ENCODE data around the gene NCOR2. TPM values are rescaled to one million over a fixed set of nuclear protein-coding genes. Genes with fewer than 3 reads are reported as not detected.

Gene NCOR2
- total RNA-seq, 4 donors from 2014 or later = 211 to 265 (median 225) TPM

DNA sequence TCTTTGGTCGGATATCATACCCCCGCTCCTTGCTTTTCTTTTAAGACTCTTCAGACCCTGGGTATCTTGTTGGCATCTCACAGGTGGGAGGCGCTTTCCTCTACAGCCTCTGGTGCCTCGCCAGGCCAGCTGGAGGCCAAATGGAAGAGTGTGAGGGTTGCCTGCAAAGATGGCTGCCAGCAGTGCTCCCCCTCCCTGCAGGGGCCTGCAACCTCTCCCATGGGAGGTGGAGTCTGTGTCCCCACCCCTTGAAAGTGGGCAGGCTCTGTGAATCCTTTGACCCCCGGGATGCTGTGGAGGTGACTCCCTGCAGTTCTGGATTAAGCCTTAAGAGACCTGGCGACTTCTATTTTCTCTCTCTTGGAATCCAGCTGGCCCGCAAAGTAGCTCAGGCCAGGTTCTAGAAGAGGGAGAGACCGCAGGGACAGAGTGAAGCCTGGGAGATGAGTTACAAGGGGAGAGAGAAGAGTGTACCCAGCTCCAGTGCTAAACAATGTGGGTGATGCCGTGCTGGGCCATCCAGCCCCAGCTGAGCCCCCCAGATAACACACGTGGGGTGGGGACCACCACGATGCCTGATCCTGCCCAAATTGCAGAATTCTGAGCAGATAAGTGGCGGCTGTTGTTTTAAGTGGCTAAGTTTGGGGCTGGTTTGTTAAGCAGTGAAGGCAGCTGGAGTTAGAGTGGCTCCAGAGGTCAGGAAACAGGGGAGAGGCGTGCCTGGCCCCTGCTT is 37.9 kb upstream of the NCOR2 start:
- no peak for TF ChIP-seq POLR2A (IDR thresholded peaks at IDR 0.05)
- TF ChIP-seq EP300 (IDR thresholded peaks at IDR 0.05) = no peak
- TF ChIP-seq, protein P1, sequence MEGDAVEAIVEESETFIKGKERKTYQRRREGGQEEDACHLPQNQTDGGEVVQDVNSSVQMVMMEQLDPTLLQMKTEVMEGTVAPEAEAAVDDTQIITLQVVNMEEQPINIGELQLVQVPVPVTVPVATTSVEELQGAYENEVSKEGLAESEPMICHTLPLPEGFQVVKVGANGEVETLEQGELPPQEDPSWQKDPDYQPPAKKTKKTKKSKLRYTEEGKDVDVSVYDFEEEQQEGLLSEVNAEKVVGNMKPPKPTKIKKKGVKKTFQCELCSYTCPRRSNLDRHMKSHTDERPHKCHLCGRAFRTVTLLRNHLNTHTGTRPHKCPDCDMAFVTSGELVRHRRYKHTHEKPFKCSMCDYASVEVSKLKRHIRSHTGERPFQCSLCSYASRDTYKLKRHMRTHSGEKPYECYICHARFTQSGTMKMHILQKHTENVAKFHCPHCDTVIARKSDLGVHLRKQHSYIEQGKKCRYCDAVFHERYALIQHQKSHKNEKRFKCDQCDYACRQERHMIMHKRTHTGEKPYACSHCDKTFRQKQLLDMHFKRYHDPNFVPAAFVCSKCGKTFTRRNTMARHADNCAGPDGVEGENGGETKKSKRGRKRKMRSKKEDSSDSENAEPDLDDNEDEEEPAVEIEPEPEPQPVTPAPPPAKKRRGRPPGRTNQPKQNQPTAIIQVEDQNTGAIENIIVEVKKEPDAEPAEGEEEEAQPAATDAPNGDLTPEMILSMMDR (IDR thresholded peaks at IDR 0.05) = no peak
- peaks cover 0 to 28% (median 15%) of the 10 kb centered on the region in 4 donors for H3K4me1 ChIP-seq
- no peak for DNase-seq (ENCODE audit: low spot score in 2 of 2)
- H3K27ac ChIP-seq = no peak overlapping the region
- no peaks in the 10 kb centered on the region for H3K27me3 ChIP-seq
- no peaks in the 10 kb centered on the region for H3K36me3 ChIP-seq
- 80 to 85% methylated on average over 13 of the region's 13 CpGs for WGBS, 2 donors
- H3K4me3 ChIP-seq = no peak overlapping the region
- no peaks in the 10 kb centered on the region for H3K9me3 ChIP-seq

DNA sequence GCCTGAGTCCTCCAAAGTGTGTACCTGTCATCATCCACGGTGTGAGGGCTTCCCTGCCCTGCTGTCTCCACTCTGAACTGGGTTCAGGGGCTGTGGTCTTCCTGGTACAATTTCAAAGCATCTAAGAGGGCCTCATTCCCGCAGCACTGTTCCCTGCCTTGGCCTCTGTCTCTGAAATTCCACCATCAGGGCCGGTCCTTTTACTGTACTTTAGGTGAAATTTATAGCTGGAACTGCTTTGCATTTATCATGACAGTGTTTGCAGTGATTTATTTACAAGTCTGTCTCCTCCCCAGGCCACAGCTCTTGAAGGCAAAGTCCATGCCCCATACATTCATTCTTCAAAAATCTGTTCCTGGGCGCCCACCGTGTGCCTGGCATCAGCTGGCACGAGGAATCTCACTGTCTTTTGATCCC is 36.9 kb upstream of the NCOR2 start:
- Histone ChIP-seq H3K9me3 (no peaks in the 10 kb centered on the region), H3K4me3 (no peak overlapping the region), H3K27ac (no peak overlapping the region), H3K4me1 (peaks cover 0 to 18% (median 8%) of the 10 kb centered on the region in 4 donors), H3K27me3 (no peaks in the 10 kb centered on the region), H3K36me3 (no peaks in the 10 kb centered on the region)
- no peak for TF ChIP-seq EP300 (IDR thresholded peaks at IDR 0.05)
- TF ChIP-seq POLR2A (IDR thresholded peaks at IDR 0.05) = no peak
- TF ChIP-seq, protein P1 (IDR thresholded peaks at IDR 0.05) = no peak
- 64 to 71% methylated on average over 6 of the region's 6 CpGs for WGBS, 2 donors
- no peak for DNase-seq (ENCODE audit: low spot score in 2 of 2)

DNA sequence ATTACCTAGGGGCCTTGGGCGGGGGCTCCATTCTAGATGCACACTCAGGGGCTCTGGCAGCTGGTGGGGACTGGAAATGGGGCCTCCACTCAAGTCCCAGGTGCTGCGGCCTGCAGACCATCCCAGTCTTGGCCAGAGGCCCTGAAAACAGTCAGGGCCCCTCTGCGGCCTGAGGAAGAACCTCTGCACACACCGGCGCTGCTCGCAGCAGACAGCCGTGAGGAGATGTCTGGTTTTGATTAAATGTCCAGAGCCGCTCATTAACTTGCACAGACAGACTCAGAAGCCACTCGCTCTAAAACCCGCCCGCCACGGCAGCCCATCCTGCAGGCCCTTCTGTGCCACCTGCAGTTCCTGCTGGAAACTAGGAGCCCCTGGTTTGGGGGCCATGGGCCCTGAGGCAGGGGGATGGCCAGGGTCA is 36.4 kb upstream of the NCOR2 start:
- Histone ChIP-seq H3K27me3 (no peaks in the 10 kb centered on the region), H3K4me1 (peaks cover 0 to 14% (median 4%) of the 10 kb centered on the region in 4 donors), H3K27ac (no peak overlapping the region), H3K4me3 (no peak overlapping the region), H3K36me3 (no peaks in the 10 kb centered on the region), H3K9me3 (no peaks in the 10 kb centered on the region)
- 79 to 84% methylated on average over 8 to 12 of the region's 12 CpGs for WGBS, 2 donors
- TF ChIP-seq POLR2A (IDR thresholded peaks at IDR 0.05) (no peak), EP300 (IDR thresholded peaks at IDR 0.05) (no peak)
- TF ChIP-seq, protein P1 (IDR thresholded peaks at IDR 0.05) = no peak
- DNase-seq (ENCODE audit: low spot score in 2 of 2) = no peak

DNA sequence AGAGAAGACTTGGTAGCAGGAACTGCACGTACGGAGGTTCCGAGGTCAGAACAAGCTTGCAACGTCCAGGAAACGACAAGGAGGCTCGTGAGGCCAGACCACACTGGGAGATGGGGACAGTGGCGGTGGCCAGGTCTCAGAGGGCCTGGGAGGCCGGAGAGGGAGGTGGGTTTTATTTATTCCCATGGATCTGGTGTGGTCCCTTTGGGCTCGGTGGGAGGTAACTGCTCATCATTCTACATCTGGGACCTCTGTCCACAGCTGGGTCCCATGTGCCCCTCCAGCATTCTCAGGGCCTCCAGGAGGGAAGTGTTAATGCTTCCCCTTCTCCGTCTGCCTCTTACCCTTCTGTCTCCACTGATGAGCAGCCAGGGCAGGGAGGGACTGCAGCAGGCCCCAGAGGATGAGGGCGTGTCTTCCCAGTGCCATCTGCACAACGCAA is 35.7 kb upstream of the NCOR2 start:
- Histone ChIP-seq H3K9me3 (no peaks in the 10 kb centered on the region), H3K4me1 (peaks cover 0 to 8% (median 0%) of the 10 kb centered on the region in 4 donors), H3K36me3 (no peaks in the 10 kb centered on the region), H3K27me3 (no peaks in the 10 kb centered on the region), H3K27ac (no peak overlapping the region), H3K4me3 (no peak overlapping the region)
- TF ChIP-seq EP300 (IDR thresholded peaks at IDR 0.05) = no peak
- TF ChIP-seq, protein P1 (IDR thresholded peaks at IDR 0.05) = no peak
- no peak for TF ChIP-seq POLR2A (IDR thresholded peaks at IDR 0.05)
- no peak for DNase-seq (ENCODE audit: low spot score in 2 of 2)
- 66 to 70% methylated on average over 12 of the region's 12 CpGs for WGBS, 2 donors

DNA sequence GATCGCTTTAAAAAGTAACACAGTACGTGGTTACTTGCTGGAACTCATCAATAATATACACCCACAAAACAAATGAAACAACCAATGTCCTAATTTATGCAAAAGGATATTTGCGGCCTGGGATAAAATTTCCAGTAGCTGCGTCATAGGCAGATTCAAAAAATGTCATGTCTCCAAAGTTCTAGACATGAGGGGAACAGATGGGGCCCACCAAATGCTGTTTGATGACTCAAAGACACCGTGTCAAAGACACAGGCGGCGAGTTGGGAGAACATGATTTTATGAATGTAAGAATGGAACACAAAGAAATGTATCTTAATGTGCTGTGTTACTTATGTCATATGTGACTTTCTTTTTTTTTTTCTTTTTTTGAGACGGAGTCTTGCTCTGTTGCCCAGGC is 34.3 kb upstream of the NCOR2 start:
- Histone ChIP-seq H3K36me3 (no peaks in the 10 kb centered on the region), H3K27ac (no peak overlapping the region), H3K9me3 (no peaks in the 10 kb centered on the region), H3K4me1 (peaks cover 0 to 8% (median 0%) of the 10 kb centered on the region in 4 donors), H3K27me3 (no peaks in the 10 kb centered on the region), H3K4me3 (no peak overlapping the region)
- 85 to 92% methylated on average over 8 of the region's 8 CpGs for WGBS, 2 donors
- TF ChIP-seq, protein P1 (IDR thresholded peaks at IDR 0.05) = no peak
- TF ChIP-seq EP300 (IDR thresholded peaks at IDR 0.05) = no peak
- TF ChIP-seq POLR2A (IDR thresholded peaks at IDR 0.05) = no peak
- DNase-seq (ENCODE audit: low spot score in 2 of 2) = no peak

Measured in tibial nerve (tissue), 4 donors.